Pancreas (tissue), 10 donors: ENCODE results near the gene NAAA. TPM values are rescaled to one million over a fixed set of nuclear protein-coding genes. Genes with fewer than 3 reads are reported as not detected.

Experiments
- ATAC-seq, 4 donors: fragments of 200-7000 bp; cut with Tn5 transposase; one replicate each; pipeline versions ENCODE4 v1.8.0 to v1.9.1; 2020; ENCODE audit warnings: mild to moderate bottlenecking in 4 of 4, moderate library complexity in 4 of 4
- DNase-seq, 6 donors: peaks; one replicate each; pipeline ENCODE4 v3.0.0-alpha.2; 2020
- FAIRE-seq: peaks from 2 replicates; lab custom pipeline; 2012; peaks lifted over from hg19 to GRCh38; lab: Jason Lieb, UNC
- H3K27ac ChIP-seq, 4 donors: fragments of 200-600 bp; sonication (generic); 1 replicate in 3 of 4; 2 replicates in 1 of 4; pipeline versions ENCODE4 v1.5.0 to v1.8.0; 2020
- H3K27me3 ChIP-seq, 4 donors: fragments of 200-600 bp; one replicate each; pipeline ENCODE4 v1.8.0; 2021
- H3K36me3 ChIP-seq, 3 donors: fragments of 200-600 bp; sonication (generic) in 1 of 3; one replicate each; pipeline versions ENCODE4 v1.5.0 to v1.8.0; 2020 to 2021
- H3K4me1 ChIP-seq, 3 donors: fragments of 200-600 bp; one replicate each; pipeline ENCODE4 v1.8.0; 2021
- H3K4me3 ChIP-seq, 4 donors: fragments of 200-600 bp; sonication (generic) in 2 of 4; one replicate each; pipeline versions ENCODE4 v1.5.0 to v1.8.0; 2020 to 2021
- H3K9me3 ChIP-seq, 4 donors: fragments of 200-600 bp; one replicate each; pipeline ENCODE4 v1.8.0; 2021
- CTCF ChIP-seq, 4 donors: fragments of 200-600 bp; sonication (generic) in 3 of 4; IDR thresholded peaks; one replicate each; pipeline versions ENCODE4 v1.5.0 to v1.8.0; 2021; ENCODE audit warnings: antibody characterized with exemption in 4 of 4
- WGBS, 2 donors: extraction: QIAGEN DNeasy Blood & Tissue Kit; methylation state at CpG; one replicate each; pipeline ENCODE4 v1.1.7; 2013; 5-methylcytosine and 5-hydroxymethylcytosine counted together
- intact Hi-C, 3 donors: fragments of 100-400 bp; cut with DNase I; formaldehyde crosslinking; loops; one replicate each; pipeline versions ENCODE4 v1.11.1 to v1.14.2; 2022
- polyA plus RNA-seq, 2 donors: library from polyadenylated mRNA; stranded (reverse); fragments of 200-250 nt; gene quantifications; one replicate each; pipeline ENCODE4 v1.2.3, GENCODE V29; 2013
- total RNA-seq, 6 donors: library from RNA; stranded (reverse); fragmentation: NEBNext Ultra II Directional in 4 of 6; extraction: Animal tissue kit (Norgen Biotek cat#: 25700) in 4 of 6; gene quantifications; one replicate each; pipeline versions ENCODE4 v1.2.1 to v1.2.4, GENCODE V29; 2021 to 2023
- donor health status: healthy with polysubstance abuse.
- donor health status: DM: no; HTN: no; CAD: no; lungs with moderate emphysema.
- donor health status: DM: no; HTN: no; CAD: no.
- donor health status: control.
- donor health status: control.
- donor health status: Bipolar disorder and iron deficiency.
- donor health status: DM: yes; HTN: yes; CAD: no.
- donor health status: DM: no; HTN: no; CAD: no.
- donor health status: DM: no; HTN: no; CAD: no.
- donor health status: DM: yes; HTN: yes; CAD: no.

The NAAA gene
- total RNA-seq (10 to 100 TPM in 1 of 6 donors, 1 to 10 TPM in 5; 4.5 to 13.7 (median 9.0) TPM), polyA plus RNA-seq (1 to 10 TPM; 3.5 to 9.7 TPM)

DNA sequence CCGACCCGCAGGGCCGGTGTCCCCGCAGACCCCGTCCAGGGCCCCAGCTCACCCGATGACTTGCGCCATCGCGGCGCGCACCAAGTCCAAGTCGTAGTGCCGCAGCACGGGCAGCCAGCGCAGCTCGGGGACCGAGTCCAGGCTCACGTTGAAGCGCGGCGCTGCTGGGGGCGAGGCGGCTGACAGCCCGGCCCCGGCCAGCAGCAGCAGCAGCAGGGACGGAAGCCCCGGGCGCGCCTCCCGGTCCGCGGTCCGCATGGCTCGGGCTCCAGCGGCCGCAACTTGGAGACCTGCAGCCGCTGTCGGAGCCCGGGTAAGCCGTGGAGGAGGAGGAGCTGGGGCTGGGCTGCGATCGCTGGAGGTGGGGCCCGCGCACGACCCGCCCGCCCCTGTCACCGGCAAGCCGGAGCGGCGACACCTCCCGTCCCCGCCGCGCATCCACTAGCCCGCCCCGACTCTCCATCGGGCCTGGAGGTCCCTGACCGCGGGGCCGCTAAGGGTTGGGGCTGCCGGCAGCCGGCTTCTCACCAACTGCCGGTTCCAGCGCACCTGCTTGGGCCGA is at the start of gene NAAA:
NAAA (minus strand) TSS at position 322 of the 562 bp plus-strand sequence; CDS start at position 258, 64 bp downstream.
- Histone ChIP-seq H3K27me3 (no peaks in the 10 kb centered on the region), H3K4me3 (peak within 1 kb of the TSS; percentile 55 to 96 (median 78)), H3K9me3 (no peaks in the 10 kb centered on the region), H3K36me3 (no peaks in the 10 kb centered on the region), H3K4me1 (no peaks in the 10 kb centered on the region), H3K27ac (peak within 1 kb of the TSS; percentile 37 to 82 (median 66))
- FAIRE-seq (no peak), ATAC-seq (peak; percentile 88 to 96 (median 93)), DNase-seq (peak; percentile 64 to 96 (median 86))
- intact Hi-C loops = no loop called here
- peak in 2 of 4 donors; percentile 42 to 47 for TF ChIP-seq CTCF (IDR thresholded peaks at IDR 0.05)
- 0 to 1% methylated on average over 45 to 66 of the region's 66 CpGs for whole genome bisulfite sequencing, 2 donors

DNA sequence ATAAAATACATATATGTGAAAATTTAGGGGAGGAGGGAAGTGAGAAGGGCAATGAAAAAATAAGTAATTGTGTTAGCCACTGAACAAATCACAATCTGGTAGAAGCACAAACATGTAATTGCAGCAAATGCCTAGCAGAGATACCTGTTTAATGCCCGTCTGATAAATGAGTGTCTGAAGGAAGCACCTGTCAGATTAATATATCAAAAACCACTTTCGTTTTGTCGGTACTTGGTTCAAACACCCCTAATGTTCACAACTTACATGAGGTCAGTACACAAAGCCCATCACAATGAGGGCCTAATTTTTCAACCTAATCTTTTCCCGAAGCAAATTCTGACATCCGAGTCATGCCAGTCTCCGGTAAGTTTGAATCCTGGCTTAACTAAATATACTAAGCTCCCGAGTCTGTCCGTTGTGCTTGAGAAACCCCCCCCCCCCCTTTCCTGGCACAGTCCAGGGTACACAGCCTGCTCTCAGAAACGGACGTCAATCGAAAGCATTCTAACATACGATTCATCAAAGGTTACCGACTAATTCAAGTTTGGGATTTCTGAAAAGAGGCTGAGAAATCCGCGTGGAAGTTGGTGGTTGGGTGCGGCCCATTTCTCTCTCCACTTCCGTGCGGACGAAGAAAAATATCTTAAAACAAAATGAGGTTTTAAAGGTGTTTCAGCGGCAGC is 49.2 kb upstream of the NAAA start:
- Histone ChIP-seq H3K27ac (peak overlapping the region in 2 of 4 donors; percentile 43 to 44), H3K4me3 (peak overlapping the region; percentile 77 to 99 (median 83)), H3K9me3 (no peaks in the 10 kb centered on the region), H3K36me3 (no peaks in the 10 kb centered on the region), H3K27me3 (no peaks in the 10 kb centered on the region), H3K4me1 (peaks cover 0 to 8% (median 3%) of the 10 kb centered on the region in 3 donors)
- intact Hi-C loops = loop anchor here in 2 of 3 donors (5.0 to 10.0 kb wide), 2 partner anchors 77 to 85 kb away; partner anchors contain the start of gene ART3 (in 1 of the 2)
- FAIRE-seq = no peak
- DNase-seq = no peak
- 1% methylated on average over 20 of the region's 20 CpGs for WGBS, 2 donors
- peak; percentile 11 to 46 (median 26) for ATAC-seq
- TF ChIP-seq CTCF (IDR thresholded peaks at IDR 0.05) = no peak

- FAIRE-seq (no peak), ATAC-seq (no peak), DNase-seq (no peak)
- no peaks in the 10 kb centered on the region for H3K27me3 ChIP-seq
- WGBS, 2 donors = 76 to 86% methylated on average over 3 of the region's 3 CpGs
- no peak overlapping the region for H3K27ac ChIP-seq
- H3K36me3 ChIP-seq = peaks cover 0 to 11% (median 0%) of the 10 kb centered on the region in 3 donors
- intact Hi-C loops = no loop called here
- TF ChIP-seq CTCF (IDR thresholded peaks at IDR 0.05) = no peak
- no peaks in the 10 kb centered on the region for H3K9me3 ChIP-seq
- peaks cover 0 to 8% (median 3%) of the 10 kb centered on the region in 3 donors for H3K4me1 ChIP-seq
- H3K4me3 ChIP-seq = no peak overlapping the region
Measured at GRCh38 chr4:75985116-75985515, 44.3 kb upstream of the NAAA start.

- FAIRE-seq = no peak
- Histone ChIP-seq H3K4me3 (no peak overlapping the region), H3K27ac (no peak overlapping the region), H3K36me3 (peaks cover 0 to 37% (median 18%) of the 10 kb centered on the region in 3 donors), H3K27me3 (no peaks in the 10 kb centered on the region), H3K4me1 (no peaks in the 10 kb centered on the region), H3K9me3 (no peaks in the 10 kb centered on the region)
- no peak for DNase-seq
- ATAC-seq = no peak
- intact Hi-C loops = no loop called here
- WGBS, 2 donors = 87 to 96% methylated on average over 4 of the region's 4 CpGs
- TF ChIP-seq CTCF (IDR thresholded peaks at IDR 0.05) = no peak
Measured at GRCh38 chr4:75980576-75980975, 39.8 kb upstream of the NAAA start.
